ENCODE results near the gene ENHO.

- TF ChIP-seq, protein P1, sequence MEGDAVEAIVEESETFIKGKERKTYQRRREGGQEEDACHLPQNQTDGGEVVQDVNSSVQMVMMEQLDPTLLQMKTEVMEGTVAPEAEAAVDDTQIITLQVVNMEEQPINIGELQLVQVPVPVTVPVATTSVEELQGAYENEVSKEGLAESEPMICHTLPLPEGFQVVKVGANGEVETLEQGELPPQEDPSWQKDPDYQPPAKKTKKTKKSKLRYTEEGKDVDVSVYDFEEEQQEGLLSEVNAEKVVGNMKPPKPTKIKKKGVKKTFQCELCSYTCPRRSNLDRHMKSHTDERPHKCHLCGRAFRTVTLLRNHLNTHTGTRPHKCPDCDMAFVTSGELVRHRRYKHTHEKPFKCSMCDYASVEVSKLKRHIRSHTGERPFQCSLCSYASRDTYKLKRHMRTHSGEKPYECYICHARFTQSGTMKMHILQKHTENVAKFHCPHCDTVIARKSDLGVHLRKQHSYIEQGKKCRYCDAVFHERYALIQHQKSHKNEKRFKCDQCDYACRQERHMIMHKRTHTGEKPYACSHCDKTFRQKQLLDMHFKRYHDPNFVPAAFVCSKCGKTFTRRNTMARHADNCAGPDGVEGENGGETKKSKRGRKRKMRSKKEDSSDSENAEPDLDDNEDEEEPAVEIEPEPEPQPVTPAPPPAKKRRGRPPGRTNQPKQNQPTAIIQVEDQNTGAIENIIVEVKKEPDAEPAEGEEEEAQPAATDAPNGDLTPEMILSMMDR (IDR thresholded peaks at IDR 0.05) = no peak
- TF ChIP-seq EP300 (IDR thresholded peaks at IDR 0.05) = no peak
Measured at GRCh38 chr9:34522091-34522887, 501 bp downstream of the ENHO start.

All from tibial nerve (tissue), 4 donors.